Measurements from ENCODE around the gene SLC10A7. TPM values are rescaled to one million over a fixed set of nuclear protein-coding genes. Genes with fewer than 3 reads are reported as not detected.

The SLC10A7 gene
- total and polyA plus RNA-seq, 2 of the 8 experiments (the other 6 are each of a cell fraction or from before 2014, with no cell fraction given): 2.5 to 2.9 TPM

GRCh38 chr4:146269228-146269653 lies 252.5 kb downstream of the SLC10A7 start:
- CTCF ChIA-PET (ENCODE audit: partially characterized antibody): interaction anchor here (1.3 kb wide), 2 partner anchors 18 to 27 kb away, joined by 3 to 4 read pairs; no protein-coding TSS in a partner anchor
- Histone ChIP-seq H2BK5ac (ENCODE audit: low read depth, low read length) (no peak overlapping the region), H3K56ac (replicated peaks; ENCODE audit: insufficient read length, low read depth, low read length) (no peak overlapping the region), H3K23me2 (ENCODE audit: low read depth, low read length) (no peaks in the 10 kb centered on the region), H4K5ac (ENCODE audit: insufficient read length, low read depth, low read length) (no peak overlapping the region), H3K36me3 (ENCODE audit: control insufficient read depth in 2 of 4, insufficient read depth in 4 of 4, low read length in 3 of 4) (no peaks in the 10 kb centered on the region), H4K20me1 (replicated peaks in 1 of 2; ENCODE audit: control insufficient read depth in 1 of 2, insufficient read depth in 2 of 2, low read length in 2 of 2) (no peaks in the 10 kb centered on the region), H3K4ac (replicated peaks; ENCODE audit: insufficient read length, low read depth, low read length) (no peak overlapping the region), H3K4me3 (ENCODE audit: extremely low read depth in 1 of 4, insufficient read depth in 2 of 4, low read depth in 3 of 4, low read length in 4 of 4) (no peak overlapping the region), H2BK12ac (ENCODE audit: low read depth, low read length) (no peak overlapping the region), H4K8ac (ENCODE audit: extremely low read depth, insufficient read depth, low read length) (no peak overlapping the region), H4K91ac (replicated peaks; ENCODE audit: insufficient read length, low read length) (no peak overlapping the region), H3K79me2 (ENCODE audit: control insufficient read depth in 1 of 2, insufficient read depth in 2 of 2, low read length in 2 of 2) (no peaks in the 10 kb centered on the region), H2BK15ac (ENCODE audit: low read length) (no peak overlapping the region), H3K27me3 (replicated peaks in 1 of 4; ENCODE audit: control insufficient read depth in 3 of 4, extremely low read depth in 1 of 4, insufficient read depth in 3 of 4, low read length in 3 of 4) (peaks cover 0 to 1% (median 0%) of the 10 kb centered on the region in 4 experiments; a peak in 1 of 7 replicates), H3K14ac (ENCODE audit: insufficient read length) (no peak overlapping the region), H3K4me2 (ENCODE audit: insufficient read depth in 1 of 2, low read depth in 2 of 2, low read length in 2 of 2) (no peak overlapping the region), H3K27ac (ENCODE audit: low read depth, low read length) (no peak overlapping the region), H3K9me3 (ENCODE audit: insufficient read depth in 2 of 2, low read depth in 1 of 2, low read length in 1 of 2) (no peaks in the 10 kb centered on the region), H2BK20ac (ENCODE audit: low read length) (no peak overlapping the region), H2AK5ac (ENCODE audit: low read depth, low read length) (no peak overlapping the region), H2AFZ (ENCODE audit: low read length) (no peak overlapping the region), H3K9ac (replicated peaks in 1 of 4; ENCODE audit: extremely low read depth in 1 of 4, low read depth in 3 of 4, low read length in 3 of 4) (no peak overlapping the region), H3K18ac (ENCODE audit: extremely low read depth, low read length) (no peak overlapping the region), H3K23ac (ENCODE audit: insufficient read length) (no peak overlapping the region), H2BK120ac (replicated peaks; ENCODE audit: low read depth, low read length) (no peak overlapping the region), H3K4me1 (replicated peaks in 1 of 4; ENCODE audit: control insufficient read depth in 3 of 4, insufficient read depth in 4 of 4, low read length in 3 of 4) (peaks cover 0 to 3% (median 2%) of the 10 kb centered on the region in 4 experiments; a peak in 3 of 7 replicates), H3K79me1 (ENCODE audit: low read depth, low read length) (no peaks in the 10 kb centered on the region)
- DNase-seq (ENCODE audit: low read depth in 1 of 2, low spot score in 2 of 2): no peak
- 92% methylated on average over 2 of the region's 2 CpGs; no CpG with 5 or more reads in 1 of the 2 experiments for WGBS, 2 experiments (ENCODE audit: extremely low coverage in 1 of 2, insufficient coverage in 1 of 2, insufficient read length in 1 of 2, insufficient replicate concordance in 2 of 2, low coverage in 1 of 2, low lambda C conversion rate in 2 of 2, missing lambda C conversion rate in 1 of 2)
- POLR2A ChIA-PET (ENCODE audit: partially characterized antibody): no interaction called here
- no peak for FAIRE-seq
- TF ChIP-seq TAF7 (optimal IDR thresholded peaks at IDR 0.05; ENCODE audit: borderline replicate concordance, low read depth, low read length): no peak
- no peak for TF ChIP-seq BACH1 (IDR thresholded peaks at IDR 0.05; ENCODE audit: low read length)
- TF ChIP-seq YY1 (IDR thresholded peaks at IDR 0.05; ENCODE audit: low read depth, low read length): no peak
- no peak for TF ChIP-seq BRCA1 (IDR thresholded peaks at IDR 0.05; ENCODE audit: low read depth, low read length)
- no peak for TF ChIP-seq CHD1 (IDR thresholded peaks at IDR 0.05; ENCODE audit: low read depth, low read length)
- no peak for TF ChIP-seq KDM5A (IDR thresholded peaks at IDR 0.05; ENCODE audit: low read length)
- no peak for TF ChIP-seq EP300 (IDR thresholded peaks at IDR 0.05; ENCODE audit: borderline replicate concordance in 1 of 2, low read depth in 2 of 2, low read length in 2 of 2)
- no peak for TF ChIP-seq MAX (IDR thresholded peaks at IDR 0.05)
- TF ChIP-seq TEAD4 (IDR thresholded peaks at IDR 0.05; ENCODE audit: low read depth, low read length): no peak
- TF ChIP-seq MAFK (IDR thresholded peaks at IDR 0.05; ENCODE audit: low read depth, low read length): no peak
- no peak for TF ChIP-seq KDM4A (IDR thresholded peaks at IDR 0.05; ENCODE audit: low read depth, low read length, severe bottlenecking)
- no peak for TF ChIP-seq CBX5 (IDR thresholded peaks at IDR 0.05; ENCODE audit: low read depth, low read length)
- TF ChIP-seq EZH2 (IDR thresholded peaks at IDR 0.05; ENCODE audit: low read depth, low read length, severe bottlenecking): no peak
- TF ChIP-seq PHF8 (conservative IDR thresholded peaks at IDR 0.05; ENCODE audit: low read depth, low read length): no peak
- TF ChIP-seq GTF2F1 (IDR thresholded peaks at IDR 0.05; ENCODE audit: borderline replicate concordance, low read depth, low read length): no peak
